ENCODE results near the gene ZNF722.
"Not testable (repeated sequence)": the region's sequence is repeated elsewhere in the genome, so short reads cannot be mapped to it uniquely, and the experiment has no call there.

The ZNF722 gene

GRCh38 chr7:63998549-63998948 lies at the start of gene ZNF722:
Gene ZNF722, plus strand, starts transcription at chr7:63998849. Its CDS starts 113 bp downstream, at chr7:63998962.
- peak; percentile 5 for DNase-seq

- DNase-seq = no peak
These were observed 45.5 kb upstream of the ZNF722 start for GRCh38 chr7:63953181-63953580.

GRCh38 chr7:63968629-63969028 lies 30.0 kb upstream of the ZNF722 start:
- DNase-seq = no peak

- DNase-seq = not testable (repeated sequence)
These were observed 16.8 kb downstream of the ZNF722 start for GRCh38 chr7:64015496-64015895.

GRCh38 chr7:64035388-64035787 lies 36.7 kb downstream of the ZNF722 start:
- no peak for DNase-seq

GRCh38 chr7:64037095-64037494 lies 38.4 kb downstream of the ZNF722 start:
- DNase-seq = peak; percentile 13

GRCh38 chr7:64045301-64046040 lies 46.8 kb downstream of the ZNF722 start, which contains the start of gene ZNF727:
Gene ZNF727, plus strand, starts transcription at chr7:64045434. Its CDS starts 188 bp downstream, at chr7:64045622.
- DNase-seq = peak; percentile 32

GRCh38 chr7:64046041-64046389 lies 47.4 kb downstream of the ZNF722 start:
- no peak for DNase-seq
